Astrocyte of the cerebellum (primary cell): Measurements from ENCODE around the gene ROBO3.

Source experiments
- DNase-seq: peaks from one replicate; pipeline ENCODE4 v3.0.0-alpha.2; 2011; ENCODE audit warnings: low read depth
- H3K4me3 ChIP-seq: 2 replicates; pipeline ENCODE4 v1.5.1; 2011; ENCODE audit warnings: mild to moderate bottlenecking, low read depth, low read length, moderate library complexity
- CTCF ChIP-seq: IDR thresholded peaks from 2 replicates; pipeline ENCODE4 v1.5.1; 2012; ENCODE audit warnings: low read length, low read depth, moderate library complexity, mild to moderate bottlenecking; ENCODE audit errors: missing control alignments
- in situ Hi-C: cut with HindIII; loops from 2 replicates; pipeline ENCODE4 v1.10.0; 2017; ENCODE audit warnings: low sequenced_read_pairs

ROBO3 gene

GRCh38 chr11:124829986-124830385, 35.2 kb upstream of the ROBO3 start:
- H3K4me3 ChIP-seq, result no peak overlapping the region
- TF ChIP-seq CTCF, result no peak
- in situ Hi-C loops, result no loop called here
- peak; percentile 40 for DNase-seq

- no peak for TF ChIP-seq CTCF
- no peak for DNase-seq
- H3K4me3 ChIP-seq, result no peak overlapping the region
- in situ Hi-C loops, result no loop called here
Observed at GRCh38 chr11:124830749-124831148, 34.5 kb upstream of the ROBO3 start.

- no peak for TF ChIP-seq CTCF
- H3K4me3 ChIP-seq, result no peak overlapping the region
- no peak for DNase-seq
- in situ Hi-C loops, result no loop called here
Observed at GRCh38 chr11:124831897-124832296, 33.3 kb upstream of the ROBO3 start.

- in situ Hi-C loops, result no loop called here
- no peak for TF ChIP-seq CTCF
- H3K4me3 ChIP-seq, result no peak overlapping the region
- no peak for DNase-seq
Observed at GRCh38 chr11:124832571-124832970, 32.7 kb upstream of the ROBO3 start.

- DNase-seq, result no peak
- TF ChIP-seq CTCF, result no peak
- in situ Hi-C loops, result loop anchor here (5.0 kb wide), 1 partner anchor 212 kb away; the partner anchor contains the start of gene TBRG1
- no peak overlapping the region for H3K4me3 ChIP-seq
Observed at GRCh38 chr11:124834526-124835180, 30.6 kb upstream of the ROBO3 start.

GRCh38 chr11:124835918-124836317, 29.3 kb upstream of the ROBO3 start:
- in situ Hi-C loops, result loop anchor here (5.0 kb wide), 1 partner anchor 214 kb away; the partner anchor contains the start of gene TBRG1
- no peak overlapping the region for H3K4me3 ChIP-seq
- TF ChIP-seq CTCF, result no peak
- DNase-seq, result no peak
